Caco-2 (cell line): Measurements from ENCODE around the gene FOXN3. TPM values are rescaled to one million over a fixed set of nuclear protein-coding genes. Genes with fewer than 3 reads are reported as not detected.

Experiments
- BruUV-seq: library from RNA; stranded (reverse); fragments of 400-500 nt; replicated peaks from 2 replicates; lab custom pipeline; 2021; lab: Mats Ljungman, UMichigan
- CTCF ChIA-PET: fragments of 300-600 bp; sonication (Branson Sonifier 250); formaldehyde crosslinking; loops from one replicate; lab custom pipeline; 2022; ENCODE audit warnings: antibody characterized with exemption; lab: Charles Lee
- POLR2A ChIA-PET: fragments of 300-600 bp; sonication (Branson Sonifier 250); formaldehyde crosslinking; loops from one replicate; lab custom pipeline; 2022; ENCODE audit warnings: antibody characterized with exemption; lab: Charles Lee
- DNase-seq, 2 experiments: peaks; one replicate each; pipeline versions ENCODE4 v3.0.0 to v3.0.0-alpha.2; 2020 to 2022
- H3K27me3 ChIP-seq: replicated peaks from 2 replicates; pipeline ENCODE4 v1.6.0; 2011; ENCODE audit warnings: low read length; ENCODE audit not compliant: control insufficient read depth, insufficient read depth
- H3K36me3 ChIP-seq: 2 replicates; pipeline ENCODE4 v1.5.1; 2011; ENCODE audit warnings: low read length; ENCODE audit not compliant: control insufficient read depth, insufficient read depth
- H3K4me1 ChIP-seq: fragments of 250-450 bp; sonication (Bioruptor Pico); 2 replicates; pipeline ENCODE4 v1.5.1; 2020; ENCODE audit warnings: mild to moderate bottlenecking
- H3K4me3 ChIP-seq: 2 replicates; pipeline ENCODE4 v1.5.1; 2011; ENCODE audit warnings: low read depth, mild to moderate bottlenecking, control low read depth, low read length
- H3K9me3 ChIP-seq: fragments of 250-450 bp; sonication (Bioruptor Pico); 2 replicates; pipeline ENCODE4 v1.5.1; 2020; ENCODE audit warnings: mild to moderate bottlenecking, moderate library complexity
- H3K27ac Mint-ChIP-seq: one replicate; pipeline ENCODE4 v1.8.0; 2022; ENCODE audit warnings: mixed read lengths; ENCODE audit not compliant: unreplicated experiment
- H3K27me3 Mint-ChIP-seq: one replicate; pipeline ENCODE4 v1.8.0; 2022; ENCODE audit warnings: mixed read lengths; ENCODE audit not compliant: insufficient read depth, unreplicated experiment
- H3K36me3 Mint-ChIP-seq: one replicate; pipeline ENCODE4 v1.8.0; 2022; ENCODE audit warnings: mild to moderate bottlenecking, mixed read lengths; ENCODE audit not compliant: insufficient read depth, unreplicated experiment
- H3K4me1 Mint-ChIP-seq: one replicate; pipeline ENCODE4 v1.8.0; 2022; ENCODE audit warnings: low read depth, mixed read lengths; ENCODE audit not compliant: unreplicated experiment
- H3K4me3 Mint-ChIP-seq: one replicate; pipeline ENCODE4 v1.8.0; 2022; ENCODE audit warnings: mild to moderate bottlenecking, moderate library complexity, mixed read lengths; ENCODE audit not compliant: unreplicated experiment
- H3K9me3 Mint-ChIP-seq: one replicate; pipeline ENCODE4 v1.8.0; 2022; ENCODE audit warnings: mixed read lengths; ENCODE audit not compliant: unreplicated experiment
- CTCF ChIP-seq, 2 experiments: fragments of 200-600 bp in 1 of 2; IDR thresholded peaks; 1 replicate in 1 of 2; 2 replicates in 1 of 2; pipeline versions ENCODE4 v1.5.1 to v1.8.0; 2011 to 2022; ENCODE audit warnings: antibody characterized with exemption in 1 of 2, control low read depth in 1 of 2, inconsistent platforms in 1 of 2, low read depth in 1 of 2, low read length in 1 of 2, mild to moderate bottlenecking in 1 of 2, moderate library complexity in 1 of 2; ENCODE audit not compliant: insufficient read depth in 1 of 2, severe bottlenecking in 1 of 2, unreplicated experiment in 1 of 2
- intact Hi-C: fragments of 100-400 bp; cut with micrococcal nuclease; formaldehyde crosslinking; loops from one replicate; pipeline ENCODE4 v1.10.0; 2022; ENCODE audit not compliant: unreplicated experiment
- total RNA-seq: library from RNA; stranded (reverse); gene quantifications from 2 replicates; pipeline ENCODE4 v1.2.3, GENCODE V29; 2022

Gene FOXN3
- total RNA-seq, 1 experiment from 2014 or later: 20.6 TPM

GRCh38 chr14:89262041-89262440 is 155.0 kb downstream of the FOXN3 start:
- H3K27me3 Mint-ChIP-seq: no peaks in the 10 kb centered on the region
- BruUV-seq: no TSS peak

GRCh38 chr14:89260898-89261297 is 156.1 kb downstream of the FOXN3 start:
- BruUV-seq: no TSS peak
- H3K36me3 ChIP-seq: no peaks in the 10 kb centered on the region
- H3K4me1 ChIP-seq: no peaks in the 10 kb centered on the region
- no peaks in the 10 kb centered on the region for H3K27me3 ChIP-seq
- no peak overlapping the region for H3K4me3 ChIP-seq
- POLR2A ChIA-PET: no interaction called here
- intact Hi-C loops: no loop called here
- Mint-ChIP-seq H3K27me3 (no peaks in the 10 kb centered on the region), H3K36me3 (no peaks in the 10 kb centered on the region), H3K27ac (no peak overlapping the region), H3K9me3 (no peaks in the 10 kb centered on the region), H3K4me1 (no peaks in the 10 kb centered on the region), H3K4me3 (no peak overlapping the region)
- CTCF ChIA-PET: no interaction called here
- no peaks in the 10 kb centered on the region for H3K9me3 ChIP-seq
- DNase-seq: no peak
- no peak for TF ChIP-seq CTCF (IDR thresholded peaks at IDR 0.05; ENCODE audit: insufficient read depth in 1 of 2, low read depth in 1 of 2, low read length in 1 of 2, severe bottlenecking in 1 of 2, unreplicated experiment in 1 of 2)

More at GRCh38 chr14:89262041-89262440, 155.0 kb downstream of the FOXN3 start:
- no peaks in the 10 kb centered on the region for H3K9me3 ChIP-seq
- no peaks in the 10 kb centered on the region for H3K36me3 ChIP-seq
- Mint-ChIP-seq H3K4me1 (no peaks in the 10 kb centered on the region), H3K27ac (no peak overlapping the region), H3K4me3 (no peak overlapping the region), H3K9me3 (no peaks in the 10 kb centered on the region), H3K36me3 (no peaks in the 10 kb centered on the region)
- intact Hi-C loops: no loop called here
- H3K4me3 ChIP-seq: no peak overlapping the region
- TF ChIP-seq CTCF (IDR thresholded peaks at IDR 0.05; ENCODE audit: insufficient read depth in 1 of 2, low read depth in 1 of 2, low read length in 1 of 2, severe bottlenecking in 1 of 2, unreplicated experiment in 1 of 2): no peak
- ChIA-PET POLR2A (no interaction called here), CTCF (no interaction called here)
- no peak for DNase-seq
- H3K27me3 ChIP-seq: no peaks in the 10 kb centered on the region
- no peaks in the 10 kb centered on the region for H3K4me1 ChIP-seq

GRCh38 chr14:89259951-89260609 is 157.0 kb downstream of the FOXN3 start:
- BruUV-seq: no TSS peak

More at GRCh38 chr14:89259951-89260609, 157.0 kb downstream of the FOXN3 start:
- Mint-ChIP-seq H3K27ac (no peak overlapping the region), H3K4me3 (no peak overlapping the region), H3K9me3 (no peaks in the 10 kb centered on the region), H3K27me3 (no peaks in the 10 kb centered on the region), H3K4me1 (no peaks in the 10 kb centered on the region), H3K36me3 (no peaks in the 10 kb centered on the region)
- H3K27me3 ChIP-seq: no peaks in the 10 kb centered on the region
- H3K9me3 ChIP-seq: no peaks in the 10 kb centered on the region
- no peaks in the 10 kb centered on the region for H3K36me3 ChIP-seq
- POLR2A ChIA-PET: no interaction called here
- intact Hi-C loops: no loop called here
- no peak for DNase-seq
- CTCF ChIA-PET: no interaction called here
- no peak for TF ChIP-seq CTCF (IDR thresholded peaks at IDR 0.05; ENCODE audit: insufficient read depth in 1 of 2, low read depth in 1 of 2, low read length in 1 of 2, severe bottlenecking in 1 of 2, unreplicated experiment in 1 of 2)
- H3K4me3 ChIP-seq: no peak overlapping the region
- no peaks in the 10 kb centered on the region for H3K4me1 ChIP-seq
